Calu3 (cell line): ENCODE measurements around the gene TMED6. TPM values are rescaled to one million over a fixed set of nuclear protein-coding genes. Genes with fewer than 3 reads are reported as not detected.

ENCODE experiments used
- BruUV-seq: library from RNA; stranded (reverse); fragments of 400-500 nt; replicated peaks from 2 replicates; lab custom pipeline; 2021; lab: Mats Ljungman, UMichigan
- CTCF ChIA-PET: fragments of 300-600 bp; sonication (Branson Sonifier 250); formaldehyde crosslinking; loops from one replicate; lab custom pipeline; 2022; ENCODE audit warnings: antibody characterized with exemption; lab: Charles Lee
- DNase-seq: peaks from one replicate; pipeline ENCODE4 v3.0.0; 2022
- H3K27ac Mint-ChIP-seq: one replicate; pipeline ENCODE4 v1.8.0; 2022; ENCODE audit warnings: mixed read lengths; ENCODE audit not compliant: unreplicated experiment
- H3K27me3 Mint-ChIP-seq: one replicate; pipeline ENCODE4 v1.8.0; 2022; ENCODE audit warnings: mixed read lengths; ENCODE audit not compliant: unreplicated experiment
- H3K36me3 Mint-ChIP-seq: one replicate; pipeline ENCODE4 v1.8.0; 2022; ENCODE audit warnings: mild to moderate bottlenecking, moderate library complexity, mixed read lengths; ENCODE audit not compliant: insufficient read depth, unreplicated experiment
- H3K4me1 Mint-ChIP-seq: one replicate; pipeline ENCODE4 v1.8.0; 2022; ENCODE audit warnings: mild to moderate bottlenecking, low read depth, mixed read lengths; ENCODE audit not compliant: unreplicated experiment
- H3K4me3 Mint-ChIP-seq: one replicate; pipeline ENCODE4 v1.8.0; 2022; ENCODE audit warnings: mild to moderate bottlenecking, low read depth, moderate library complexity, mixed read lengths; ENCODE audit not compliant: unreplicated experiment
- H3K9me3 Mint-ChIP-seq: one replicate; pipeline ENCODE4 v1.8.0; 2022; ENCODE audit warnings: low read depth, mixed read lengths; ENCODE audit not compliant: unreplicated experiment
- intact Hi-C: fragments of 100-400 bp; cut with micrococcal nuclease; formaldehyde crosslinking; loops from one replicate; pipeline ENCODE4 v1.10.0; 2022; ENCODE audit not compliant: unreplicated experiment
- total RNA-seq: library from RNA; stranded (reverse); gene quantifications from 2 replicates; pipeline ENCODE4 v1.2.3, GENCODE V29; 2022
- TF ChIP-seq, protein P1 (sequence below): fragments of 200-600 bp; IDR thresholded peaks from one replicate; pipeline ENCODE4 v1.8.0; 2022; ENCODE audit warnings: antibody characterized with exemption; ENCODE audit not compliant: unreplicated experiment

The TMED6 gene
- total RNA-seq, 1 experiment from 2014 or later, result 1.4 TPM

DNA sequence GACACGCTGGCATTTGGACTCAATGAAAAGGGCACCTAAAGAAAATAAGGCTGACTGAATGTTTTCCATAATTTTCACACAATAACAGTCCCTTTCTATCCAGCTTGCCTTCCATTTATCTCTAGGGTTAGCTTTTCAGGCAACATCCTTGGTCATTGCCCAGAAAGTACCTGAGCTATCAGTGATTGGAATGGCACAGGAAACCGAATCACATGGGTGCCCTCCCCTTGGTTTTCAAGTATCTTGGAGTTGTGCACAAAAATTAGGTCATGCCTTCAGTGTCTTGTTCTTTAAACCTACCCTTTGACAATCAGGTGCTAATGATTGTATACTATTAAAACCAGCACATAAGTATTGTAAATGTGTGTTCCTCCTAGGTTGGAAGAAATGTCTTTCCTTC is 43.7 kb downstream of the TMED6 start:
- Mint-ChIP-seq H3K9me3 (no peaks in the 10 kb centered on the region), H3K4me1 (peaks cover 8% of the 10 kb centered on the region), H3K27ac (no peak overlapping the region), H3K27me3 (no peaks in the 10 kb centered on the region), H3K4me3 (no peak overlapping the region), H3K36me3 (peaks cover 20% of the 10 kb centered on the region)
- TF ChIP-seq, protein P1, sequence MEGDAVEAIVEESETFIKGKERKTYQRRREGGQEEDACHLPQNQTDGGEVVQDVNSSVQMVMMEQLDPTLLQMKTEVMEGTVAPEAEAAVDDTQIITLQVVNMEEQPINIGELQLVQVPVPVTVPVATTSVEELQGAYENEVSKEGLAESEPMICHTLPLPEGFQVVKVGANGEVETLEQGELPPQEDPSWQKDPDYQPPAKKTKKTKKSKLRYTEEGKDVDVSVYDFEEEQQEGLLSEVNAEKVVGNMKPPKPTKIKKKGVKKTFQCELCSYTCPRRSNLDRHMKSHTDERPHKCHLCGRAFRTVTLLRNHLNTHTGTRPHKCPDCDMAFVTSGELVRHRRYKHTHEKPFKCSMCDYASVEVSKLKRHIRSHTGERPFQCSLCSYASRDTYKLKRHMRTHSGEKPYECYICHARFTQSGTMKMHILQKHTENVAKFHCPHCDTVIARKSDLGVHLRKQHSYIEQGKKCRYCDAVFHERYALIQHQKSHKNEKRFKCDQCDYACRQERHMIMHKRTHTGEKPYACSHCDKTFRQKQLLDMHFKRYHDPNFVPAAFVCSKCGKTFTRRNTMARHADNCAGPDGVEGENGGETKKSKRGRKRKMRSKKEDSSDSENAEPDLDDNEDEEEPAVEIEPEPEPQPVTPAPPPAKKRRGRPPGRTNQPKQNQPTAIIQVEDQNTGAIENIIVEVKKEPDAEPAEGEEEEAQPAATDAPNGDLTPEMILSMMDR, result no peak
- intact Hi-C loops, result no loop called here
- no TSS peak for BruUV-seq
- CTCF ChIA-PET, result no interaction called here
- DNase-seq, result no peak

DNA sequence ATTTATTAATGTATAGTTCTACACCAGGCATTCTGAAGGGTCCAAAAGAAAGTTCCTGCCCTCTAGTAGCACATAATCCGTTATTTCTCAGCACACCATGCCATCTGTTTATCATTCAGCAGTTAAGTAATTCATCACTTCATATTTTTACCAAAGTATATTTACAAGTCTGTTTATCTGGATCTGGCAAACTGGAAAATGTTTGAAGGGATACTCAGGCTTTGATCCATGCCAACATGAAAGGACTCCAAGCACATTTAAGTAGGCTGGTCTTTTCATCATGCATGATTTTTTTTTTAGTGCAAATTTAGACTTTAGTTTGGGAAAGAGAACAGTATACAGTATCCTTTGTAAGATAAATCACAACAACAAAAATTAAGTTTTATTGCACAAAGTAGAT is 44.5 kb downstream of the TMED6 start:
- TF ChIP-seq, protein P1, result no peak
- H3K9me3 Mint-ChIP-seq, result no peaks in the 10 kb centered on the region
- peaks cover 16% of the 10 kb centered on the region for H3K36me3 Mint-ChIP-seq
- intact Hi-C loops, result no loop called here
- no peaks in the 10 kb centered on the region for H3K27me3 Mint-ChIP-seq
- H3K4me3 Mint-ChIP-seq, result no peak overlapping the region
- BruUV-seq, result no TSS peak
- H3K27ac Mint-ChIP-seq, result no peak overlapping the region
- peaks cover 3% of the 10 kb centered on the region for H3K4me1 Mint-ChIP-seq
- CTCF ChIA-PET, result no interaction called here
- DNase-seq, result no peak

DNA sequence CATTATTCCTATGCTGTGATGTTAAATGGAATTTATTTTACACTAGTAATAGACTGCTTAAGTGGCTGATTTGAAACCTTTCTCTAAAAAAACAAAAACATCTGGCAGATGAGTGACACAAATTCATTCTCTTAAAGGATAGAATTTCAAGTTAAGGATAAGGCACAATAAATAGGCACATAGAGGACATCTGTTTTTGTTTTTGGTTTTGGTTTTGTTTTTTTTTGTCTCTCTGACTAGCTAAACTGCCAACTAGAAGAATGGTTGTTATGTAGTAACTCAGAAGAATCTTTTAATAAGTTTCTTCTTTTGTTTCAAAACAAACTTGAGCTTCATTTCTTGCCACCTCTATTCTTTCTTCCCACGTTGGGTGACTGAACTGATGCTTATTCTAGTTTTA is 45.6 kb downstream of the TMED6 start:
- BruUV-seq, result no TSS peak
- intact Hi-C loops, result no loop called here

DNA sequence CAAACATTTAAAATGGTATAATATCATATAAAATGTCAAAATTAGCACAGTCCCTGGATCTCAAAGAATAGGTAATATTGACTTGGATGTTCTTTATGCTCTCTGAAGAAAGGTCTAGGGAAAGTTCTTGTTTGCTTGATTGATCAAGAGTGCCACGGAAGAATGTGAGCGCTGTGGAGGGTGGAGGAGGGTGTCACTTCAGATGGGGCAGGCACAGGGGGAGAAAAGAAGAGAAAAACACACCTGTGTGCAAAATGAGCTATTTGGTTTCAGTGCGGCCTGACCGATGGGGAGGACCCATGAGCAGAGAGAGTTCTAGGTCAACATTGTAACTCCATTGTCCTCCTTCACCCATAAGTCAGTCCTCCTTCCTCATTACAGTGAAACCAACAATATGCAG is 49.3 kb downstream of the TMED6 start:
- Mint-ChIP-seq H3K4me3 (no peak overlapping the region), H3K27me3 (no peaks in the 10 kb centered on the region), H3K9me3 (no peaks in the 10 kb centered on the region), H3K27ac (no peak overlapping the region), H3K36me3 (no peaks in the 10 kb centered on the region), H3K4me1 (no peaks in the 10 kb centered on the region)
- CTCF ChIA-PET, result no interaction called here
- no peak for DNase-seq
- intact Hi-C loops, result no loop called here
- BruUV-seq, result no TSS peak
- TF ChIP-seq, protein P1, result no peak

More for the DNA sequence above, 45.6 kb downstream of the TMED6 start:
- H3K4me1 Mint-ChIP-seq, result no peaks in the 10 kb centered on the region
- H3K27ac Mint-ChIP-seq, result no peak overlapping the region
- TF ChIP-seq, protein P1, result no peak
- no peaks in the 10 kb centered on the region for H3K27me3 Mint-ChIP-seq
- no peak for DNase-seq
- H3K36me3 Mint-ChIP-seq, result peaks cover 5% of the 10 kb centered on the region
- CTCF ChIA-PET, result interaction anchor here (0.6 kb wide), 1 partner anchor 738 kb away, joined by 3 read pairs; no protein-coding TSS in a partner anchor
- H3K9me3 Mint-ChIP-seq, result no peaks in the 10 kb centered on the region
- H3K4me3 Mint-ChIP-seq, result no peak overlapping the region
